ENCODE data around the gene C16orf87.
A peak's percentile ranks its signal among the peaks of the same experiment; 100 is the strongest.

C16orf87 gene

DNA sequence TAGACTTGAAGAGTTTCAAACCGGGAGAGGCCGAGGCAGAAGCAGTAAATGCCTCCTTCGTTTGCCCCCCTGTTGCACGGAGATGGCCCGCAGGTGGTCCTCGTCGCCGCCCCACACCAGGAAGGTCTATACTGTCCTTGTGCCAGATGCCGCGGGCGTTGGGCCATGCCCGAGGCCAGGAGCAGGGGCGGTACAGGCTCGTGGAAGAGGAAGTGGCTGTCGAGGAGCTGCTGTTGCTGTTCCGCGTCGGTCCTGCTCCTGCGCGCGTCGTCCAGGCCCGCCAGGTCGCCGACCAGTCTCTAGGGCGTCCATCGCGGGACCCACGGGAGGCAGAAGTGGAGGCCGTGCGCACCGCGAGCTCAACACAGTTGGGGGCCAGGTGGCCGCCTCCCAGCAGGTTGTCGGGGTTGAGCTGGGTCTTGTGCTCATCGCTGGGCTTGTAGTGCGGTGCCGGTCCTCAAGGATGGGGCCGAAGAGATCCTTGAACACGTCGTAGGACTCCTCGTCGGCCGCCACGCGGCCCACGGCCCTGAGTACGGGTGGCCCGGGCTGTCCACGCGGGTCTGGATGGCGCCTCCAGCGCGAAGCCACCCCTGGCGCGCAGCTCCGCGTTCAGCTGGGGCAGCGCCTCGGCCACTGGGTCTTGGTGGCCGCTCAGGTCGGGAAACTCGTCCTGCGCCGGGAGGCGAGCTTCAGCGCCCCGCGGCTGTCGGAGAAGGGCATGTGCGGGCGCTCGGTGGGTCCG is 13.1 kb upstream of the C16orf87 start:
- no peak for DNase-seq (ENCODE audit: low read depth, low spot score)

DNA sequence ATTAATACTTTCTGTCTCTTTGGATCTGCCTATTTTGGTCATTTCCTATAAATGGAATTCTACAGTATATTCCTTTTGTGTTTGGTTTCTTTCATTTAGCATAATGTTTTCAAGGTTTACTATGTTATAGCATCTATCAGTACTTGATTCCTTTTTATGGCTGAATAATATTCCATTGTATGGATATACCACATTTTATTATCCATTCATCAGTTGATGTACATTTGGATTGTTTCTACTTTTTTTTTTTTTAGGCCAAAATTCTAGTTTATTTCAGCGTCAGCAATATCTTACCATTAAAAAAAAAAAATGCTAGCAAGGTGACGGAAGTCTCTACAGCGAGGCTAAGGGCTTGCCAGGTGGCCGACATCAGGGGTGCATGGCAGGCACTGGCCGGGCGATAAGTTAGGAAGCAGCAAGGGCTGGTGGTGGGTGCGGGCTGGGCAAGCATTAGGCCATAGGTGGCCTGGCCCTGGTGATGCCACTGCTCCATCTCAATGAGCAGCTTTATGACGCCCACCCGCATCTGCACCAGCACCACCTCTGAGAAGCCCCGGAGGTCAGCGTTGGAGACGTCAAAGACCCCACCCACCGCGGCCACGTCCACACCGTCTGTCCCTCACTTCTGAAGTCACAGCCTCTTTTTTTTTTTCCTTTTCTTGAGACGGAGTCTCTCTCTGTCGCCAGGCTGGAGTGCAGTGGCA is 11.4 kb upstream of the C16orf87 start:
- no peak for DNase-seq (ENCODE audit: low read depth, low spot score)

DNA sequence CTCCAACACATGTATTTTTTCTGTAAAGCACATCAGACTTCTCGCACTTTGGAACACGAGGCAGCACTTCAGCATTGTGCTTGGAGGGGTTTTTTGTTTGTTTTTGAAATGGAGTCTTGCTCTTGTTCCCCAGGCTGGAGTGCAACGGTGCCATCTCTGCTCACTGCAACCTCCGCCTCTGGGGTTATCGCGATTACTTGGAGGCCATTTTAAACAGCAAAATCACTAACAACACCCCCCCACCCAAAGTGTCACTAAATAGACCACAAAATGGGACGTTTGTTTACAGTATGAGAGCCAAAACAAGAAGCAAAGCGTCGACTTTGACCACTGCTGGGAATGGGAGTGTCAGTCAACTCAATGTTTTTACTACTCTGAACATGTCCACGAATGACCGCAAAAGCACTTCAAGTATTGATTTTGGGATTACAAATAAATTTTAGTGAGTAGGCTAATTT is 9.0 kb upstream of the C16orf87 start:
- DNase-seq (ENCODE audit: low read depth, low spot score): peak; percentile 40

DNA sequence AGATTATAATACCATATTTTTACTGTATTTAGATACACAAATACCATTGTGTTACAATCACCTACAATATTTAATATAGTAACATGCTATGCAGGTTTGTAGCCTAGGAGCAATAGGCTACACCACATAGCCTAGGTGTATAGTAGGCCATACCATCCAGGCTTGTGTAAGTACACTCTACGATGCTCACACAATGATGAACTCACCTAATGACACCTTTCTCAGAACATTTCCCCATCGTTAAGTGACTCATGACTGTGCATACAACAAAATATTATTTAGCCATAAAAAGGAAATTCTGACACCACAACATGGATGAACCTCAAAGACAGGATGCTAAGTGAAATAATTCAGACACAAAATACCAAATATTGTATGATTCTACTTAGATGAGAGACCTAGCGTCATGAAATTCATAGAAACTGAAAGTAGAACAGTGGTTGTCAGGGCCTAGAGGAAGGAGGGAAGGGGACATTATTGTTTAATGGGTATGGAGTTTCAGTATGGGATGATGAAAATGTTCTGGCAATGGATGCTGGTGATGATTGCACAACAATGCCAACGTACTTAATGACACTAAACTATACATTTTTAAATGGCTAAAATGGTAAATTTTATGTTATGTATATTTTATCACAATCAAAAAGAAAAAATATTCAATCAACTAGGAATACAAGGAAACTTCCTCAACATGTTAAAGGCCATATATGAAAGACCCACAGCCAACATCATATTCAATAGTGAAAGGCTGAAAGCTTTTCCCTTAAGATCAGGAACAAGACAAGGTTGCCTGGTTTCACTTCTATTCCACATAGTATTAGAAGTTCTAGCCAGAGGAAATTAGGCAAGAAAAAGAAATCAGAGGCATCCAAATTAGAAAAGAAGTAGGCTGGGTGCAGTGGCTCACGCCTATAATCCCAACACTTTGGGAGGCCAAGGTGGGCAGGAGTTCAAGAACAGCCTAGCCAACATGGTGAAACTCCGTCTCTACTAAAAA is 5.9 kb upstream of the C16orf87 start:
- DNase-seq (ENCODE audit: low read depth, low spot score): no peak

DNA sequence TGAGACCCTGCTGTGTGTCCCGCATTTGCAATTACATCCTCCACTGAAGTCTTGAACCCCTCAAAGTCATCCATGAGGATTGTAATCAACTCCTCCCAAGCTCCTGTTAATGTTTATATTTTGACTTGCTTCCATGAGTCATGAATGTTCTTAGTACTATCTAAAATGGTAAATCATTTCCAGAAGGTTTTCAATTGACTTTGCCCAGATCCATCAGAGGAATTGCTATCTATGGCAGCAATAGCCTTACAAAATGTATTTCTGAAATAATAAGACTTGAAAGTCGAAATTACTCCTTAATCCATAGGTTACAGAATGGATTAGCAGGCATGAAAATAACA is 2.5 kb upstream of the C16orf87 start:
- no peak for DNase-seq (ENCODE audit: low read depth, low spot score)

DNA sequence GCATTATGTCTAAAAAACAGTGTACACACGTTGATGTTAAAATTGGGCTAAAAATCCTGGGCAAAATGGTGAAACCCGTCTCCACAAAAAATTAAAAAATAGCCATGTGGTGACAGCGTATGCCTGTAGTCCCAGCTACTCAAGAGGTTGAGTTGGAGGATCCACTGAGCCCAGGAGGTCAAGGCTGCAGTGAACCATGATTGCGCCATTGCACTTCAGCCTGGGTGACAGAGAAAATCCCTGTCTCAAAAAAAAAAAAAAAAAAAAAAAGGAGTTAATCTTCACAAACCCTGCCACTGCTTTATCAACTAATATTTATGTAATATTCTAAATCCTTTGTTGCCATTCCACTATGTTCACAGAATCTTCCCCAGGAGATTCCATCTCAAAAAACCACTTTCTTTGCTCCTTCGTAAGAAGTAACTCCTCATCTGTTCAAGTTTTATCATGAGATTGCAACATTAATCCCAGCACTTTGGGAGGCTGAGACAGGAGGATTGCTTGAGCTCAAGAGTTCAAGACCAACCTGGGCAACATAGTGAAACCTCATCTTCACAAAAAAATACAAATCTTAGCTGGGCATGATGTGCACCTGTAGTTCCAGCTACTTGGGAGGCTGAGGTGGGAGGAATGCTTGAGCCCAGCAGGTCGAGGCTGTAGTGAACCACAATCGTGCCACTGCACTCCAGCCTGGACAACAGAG is 1.9 kb upstream of the C16orf87 start:
- no peak for DNase-seq (ENCODE audit: low read depth, low spot score)

DNA sequence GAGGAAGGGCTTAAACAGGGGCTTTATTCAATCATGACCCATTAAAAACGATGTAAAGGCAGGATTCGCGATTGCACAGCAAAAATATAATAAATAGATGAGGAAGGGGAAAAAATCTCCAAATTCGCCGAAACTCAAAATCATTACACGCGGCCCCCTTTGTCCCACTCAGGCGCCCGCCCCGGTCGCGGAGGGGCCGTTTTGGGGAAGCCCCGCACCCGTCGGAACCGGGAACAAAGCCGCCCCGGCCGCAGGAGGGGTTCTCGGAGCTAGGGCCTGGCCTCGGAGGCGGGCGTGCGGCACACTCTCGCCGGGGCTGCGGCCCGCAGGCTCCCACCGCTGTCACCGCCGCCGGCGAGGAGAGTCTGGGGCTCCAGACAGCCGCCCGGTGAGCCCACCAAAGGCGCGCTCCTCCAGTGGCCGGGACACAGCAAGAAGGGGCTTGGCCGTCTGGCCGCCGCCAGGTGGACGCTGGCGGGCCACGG is 521 bp downstream of the C16orf87 start:
- DNase-seq (ENCODE audit: low read depth, low spot score): peak; percentile 46

DNA sequence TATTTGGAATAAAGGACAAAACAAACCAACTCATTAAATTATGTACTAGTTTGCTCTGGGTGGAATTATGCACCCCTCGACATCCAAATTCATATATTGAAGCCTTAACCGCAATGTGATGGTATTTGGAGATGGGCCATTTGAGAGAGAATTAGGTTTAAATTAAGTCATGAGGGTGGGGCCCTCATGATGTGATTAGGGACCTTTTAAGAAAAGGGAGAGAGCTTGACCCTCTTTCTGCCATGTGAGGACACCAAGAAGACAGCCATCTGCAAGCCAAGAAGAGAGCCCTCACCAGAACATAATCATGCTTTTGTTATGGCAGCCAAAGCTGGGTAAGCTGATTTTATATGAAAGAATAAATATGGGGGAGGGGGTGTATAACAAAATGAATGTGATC is 2.0 kb downstream of the C16orf87 start:
- no peak for DNase-seq (ENCODE audit: low read depth, low spot score)

DNA sequence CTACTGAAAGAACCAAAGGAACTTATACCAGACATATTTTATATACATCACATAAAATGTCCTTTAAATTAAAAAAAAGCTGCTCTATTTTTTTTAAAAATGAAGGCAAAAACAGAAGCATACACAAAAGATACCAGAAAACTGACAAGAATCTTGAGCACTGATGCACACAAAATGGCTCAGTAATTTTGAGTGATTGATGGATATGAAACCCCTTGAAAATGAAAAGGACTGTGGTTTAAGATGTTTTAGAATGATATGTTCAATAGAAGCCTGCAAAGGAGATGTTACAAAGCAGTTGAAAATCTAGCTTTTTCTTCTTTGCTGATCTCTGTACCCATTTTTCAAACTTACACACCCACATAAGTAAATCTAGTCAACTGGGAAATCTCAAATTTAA is 2.7 kb downstream of the C16orf87 start:
- no peak for DNase-seq (ENCODE audit: low read depth, low spot score)

DNA sequence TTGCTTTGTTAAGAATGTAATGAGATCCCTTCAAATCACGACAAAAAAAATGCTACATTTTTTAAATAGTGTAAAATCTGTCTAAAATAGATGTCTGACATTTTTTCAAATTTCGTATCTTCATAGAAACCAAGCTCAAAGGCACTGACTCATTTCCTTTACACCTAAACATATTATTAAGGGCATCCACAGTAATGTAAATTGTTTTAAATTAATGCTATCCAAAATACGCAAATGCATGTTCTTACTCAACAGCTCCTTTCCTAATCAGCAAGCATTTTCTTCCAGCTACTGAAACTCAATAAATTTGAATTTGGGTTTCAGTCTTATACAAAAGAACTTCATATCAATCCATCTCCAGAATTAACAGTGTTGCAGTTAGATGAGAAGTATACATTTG is 4.3 kb downstream of the C16orf87 start:
- DNase-seq (ENCODE audit: low read depth, low spot score): no peak

DNA sequence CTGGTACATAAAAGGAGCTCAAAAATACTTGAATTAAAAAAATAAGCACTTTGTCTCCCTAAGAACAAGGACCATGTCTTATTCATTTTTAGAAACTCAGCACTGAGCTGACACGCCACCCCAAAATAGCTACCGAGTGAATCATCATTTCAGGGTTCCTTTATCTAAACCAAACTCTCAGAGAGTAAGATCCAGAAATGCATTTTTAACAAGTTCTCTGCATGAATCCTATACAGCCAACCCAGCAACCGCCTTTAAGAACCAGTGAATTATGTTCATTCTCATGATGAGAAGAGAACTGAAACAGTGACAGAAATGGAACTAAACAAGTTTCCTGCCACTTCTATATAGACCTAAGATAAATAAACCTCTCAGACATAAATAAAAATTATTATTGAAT is 8.7 kb downstream of the C16orf87 start:
- no peak for DNase-seq (ENCODE audit: low read depth, low spot score)

DNA sequence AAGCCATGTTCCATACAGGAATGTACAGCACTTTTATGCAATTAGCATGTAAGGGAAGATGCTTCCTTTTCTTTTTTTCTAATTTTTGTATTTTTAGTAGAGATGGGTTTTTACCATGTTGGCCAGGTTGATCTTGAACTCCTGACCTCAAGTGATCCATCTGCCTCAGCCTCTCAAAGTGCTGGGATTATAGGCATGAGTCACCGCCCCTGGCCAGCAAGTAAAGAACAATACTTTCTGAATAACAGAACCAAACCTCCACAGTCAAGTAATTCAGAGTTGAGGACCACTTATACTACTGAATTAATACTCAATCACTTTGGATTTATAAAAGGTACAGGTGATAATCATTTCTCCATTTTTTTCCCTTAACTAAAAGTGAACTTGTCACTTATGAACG is 13.0 kb downstream of the C16orf87 start:
- DNase-seq (ENCODE audit: low read depth, low spot score): no peak

DNA sequence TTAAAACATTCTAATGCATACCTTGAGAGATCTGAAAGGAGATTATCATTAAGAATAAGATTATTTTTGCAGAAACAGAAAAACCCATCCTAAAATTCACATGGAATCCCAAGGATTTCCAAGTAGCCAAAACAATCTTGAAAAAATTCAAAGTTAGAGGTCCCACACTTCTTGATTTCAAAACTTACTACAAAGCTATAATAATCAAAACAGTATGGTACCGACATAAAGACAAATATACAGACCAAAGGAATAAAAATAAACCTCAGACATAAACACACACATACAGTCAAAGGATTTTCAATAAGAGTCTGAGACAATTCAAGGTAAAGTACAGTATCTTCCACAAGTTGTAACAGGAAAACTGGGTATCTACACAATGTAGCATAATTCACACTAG is 16.2 kb downstream of the C16orf87 start:
- DNase-seq (ENCODE audit: low read depth, low spot score): no peak

DNA sequence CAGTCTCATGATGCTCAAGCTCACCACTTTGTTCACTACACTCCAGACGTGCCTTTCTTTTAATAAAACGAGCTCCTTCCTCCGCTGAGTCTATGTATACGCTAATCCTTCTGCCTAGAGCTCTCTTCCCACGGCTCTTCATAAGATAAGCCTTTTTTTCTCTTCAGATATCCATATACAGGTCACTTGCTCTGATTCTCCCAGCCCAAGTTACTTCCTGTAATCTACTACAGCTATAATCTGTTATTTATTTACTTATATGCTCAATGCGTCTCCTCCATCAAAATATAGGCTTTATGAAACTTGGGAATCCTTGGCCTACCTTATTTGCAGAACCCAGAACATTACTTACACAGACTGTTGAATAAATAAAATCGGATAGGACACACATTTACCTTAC is 17.4 kb downstream of the C16orf87 start:
- no peak for DNase-seq (ENCODE audit: low read depth, low spot score)

DNA sequence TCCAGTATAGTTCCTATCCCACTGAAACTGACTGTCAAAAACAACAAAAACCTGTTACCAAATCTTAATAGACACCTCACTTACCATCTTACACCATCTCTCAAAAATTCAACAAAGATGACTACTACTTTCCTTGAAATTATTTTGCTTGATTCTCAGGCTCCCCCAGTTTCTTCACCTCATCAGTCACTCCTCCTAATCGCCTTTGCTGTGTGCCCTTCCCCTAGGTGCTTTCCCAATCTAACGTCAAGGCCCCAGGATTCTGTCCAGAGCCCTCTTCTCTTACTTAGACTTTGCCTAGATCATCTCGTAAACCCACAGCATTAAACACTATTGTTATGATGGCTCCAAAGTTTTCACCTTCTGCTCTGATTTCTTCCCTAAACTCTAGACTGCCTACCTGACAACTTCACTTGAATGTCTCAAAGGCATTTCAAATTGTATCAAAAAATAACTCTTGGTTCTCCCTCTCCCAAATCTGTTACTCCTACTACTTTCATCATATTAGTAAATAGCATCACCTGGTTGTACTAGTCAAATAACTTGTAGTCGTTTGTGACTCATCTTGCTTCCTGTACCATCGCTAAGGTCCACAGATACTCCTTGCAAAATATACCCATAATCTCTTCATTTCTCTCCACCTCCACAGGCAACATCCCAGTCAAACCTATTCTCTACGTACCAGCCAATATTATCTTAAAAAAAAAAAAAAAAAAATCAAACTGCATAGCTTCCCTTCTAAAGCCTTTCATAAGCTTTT is 18.0 kb downstream of the C16orf87 start:
- no peak for DNase-seq (ENCODE audit: low read depth, low spot score)

DNA sequence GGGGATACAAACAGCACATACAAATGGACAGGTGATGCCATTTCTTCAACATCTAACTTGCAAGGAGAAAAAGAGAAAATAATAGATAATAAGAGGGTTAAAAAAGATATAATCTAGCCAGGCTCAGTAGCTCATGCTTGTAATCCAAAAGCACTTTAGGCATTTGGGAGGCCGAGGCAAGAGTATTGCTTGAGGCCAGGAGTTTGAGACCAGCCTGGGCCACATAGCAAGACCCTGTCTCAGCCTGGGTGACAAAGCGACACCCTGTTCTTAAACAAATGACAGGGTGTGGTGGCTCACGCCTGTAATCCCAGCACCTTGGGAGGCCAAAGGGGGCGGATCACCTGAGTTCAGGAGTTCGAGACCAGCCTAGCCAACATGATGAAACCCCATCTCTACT is 19.3 kb downstream of the C16orf87 start:
- no peak for DNase-seq (ENCODE audit: low read depth, low spot score)

DNA sequence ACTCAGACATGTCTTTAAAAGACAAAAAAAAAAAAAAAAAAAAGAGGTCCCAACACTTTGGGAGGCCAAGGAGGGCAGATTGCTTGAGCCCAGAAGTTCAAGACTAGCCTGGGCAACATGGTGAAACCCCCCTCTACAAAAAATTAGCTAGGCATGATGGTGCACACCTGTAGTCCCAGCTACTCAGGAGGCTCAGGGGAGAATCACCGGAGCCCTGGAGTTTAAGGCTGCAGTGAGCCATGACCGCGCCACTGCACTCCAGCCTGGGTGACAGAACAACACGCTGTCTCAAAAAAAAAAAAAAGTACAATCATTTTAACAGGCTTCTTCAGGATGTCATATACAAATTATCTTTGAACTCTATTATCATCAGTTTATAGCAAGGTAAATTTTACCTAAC is 22.0 kb downstream of the C16orf87 start:
- DNase-seq (ENCODE audit: low read depth, low spot score): no peak

DNA sequence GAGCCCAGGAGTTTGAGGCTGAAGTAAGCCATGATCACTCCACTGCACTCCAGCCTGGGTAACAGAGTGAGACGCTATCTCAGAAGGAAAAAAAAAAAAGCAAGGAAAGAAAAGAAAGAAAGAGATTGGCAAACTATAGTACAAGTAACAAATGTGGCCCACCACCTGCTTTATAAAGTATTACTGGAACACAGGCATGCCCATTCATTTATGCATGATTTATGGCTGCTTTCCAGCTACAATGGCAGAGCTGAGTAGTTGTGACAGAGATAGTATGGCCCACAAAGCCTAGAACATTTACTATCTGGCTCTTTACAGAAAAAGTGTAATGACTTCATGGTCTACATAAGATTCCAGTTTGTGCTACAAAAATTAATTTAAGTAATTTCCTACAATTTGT is 23.6 kb downstream of the C16orf87 start:
- no peak for DNase-seq (ENCODE audit: low read depth, low spot score)

DNA sequence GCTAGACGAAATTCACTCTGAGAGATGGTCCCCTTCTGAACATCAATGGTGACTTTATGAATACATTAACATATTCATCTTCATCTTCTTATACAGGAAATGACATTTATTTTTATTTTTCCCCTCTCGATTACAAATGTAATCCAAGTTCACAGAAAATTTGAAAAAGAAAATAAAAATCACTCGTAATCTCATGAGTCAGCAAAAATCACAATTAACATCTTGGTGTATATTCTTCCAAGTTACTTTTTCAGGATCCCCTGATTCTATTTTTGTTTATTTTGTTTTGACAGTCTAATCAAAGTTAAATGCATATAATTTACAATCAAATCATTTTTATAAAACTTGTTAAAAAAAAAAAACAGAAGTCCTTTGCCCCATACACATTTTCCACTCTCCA is 27.6 kb downstream of the C16orf87 start:
- no peak for DNase-seq (ENCODE audit: low read depth, low spot score)

DNA sequence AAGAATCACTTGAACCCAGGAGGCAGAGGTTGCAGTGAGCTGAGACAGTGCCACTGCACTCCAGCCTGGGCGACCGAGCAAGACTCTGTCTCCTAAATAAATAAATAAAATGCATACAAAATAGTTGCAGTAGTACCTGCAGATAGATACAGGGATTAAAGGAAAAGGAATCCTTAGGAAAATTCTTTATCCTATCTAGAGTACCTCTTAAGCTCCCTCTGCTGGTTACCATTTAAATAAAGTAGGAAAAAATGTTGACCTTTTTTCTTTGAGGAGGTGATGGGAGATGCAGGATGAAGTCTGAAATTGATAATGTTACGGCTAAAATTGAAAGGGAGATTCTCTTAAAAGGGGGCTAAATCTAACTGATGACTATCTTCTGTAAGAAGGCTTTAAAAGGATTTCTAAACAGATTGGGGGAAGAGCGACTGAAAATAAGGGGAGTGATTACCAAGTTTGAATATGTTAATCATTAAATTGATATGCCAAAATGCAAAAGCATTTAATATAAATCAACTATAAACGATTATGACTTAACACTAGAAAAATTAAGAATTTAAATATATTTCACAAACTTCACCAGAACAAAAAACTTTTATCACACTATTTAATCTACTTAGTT is 29.4 kb downstream of the C16orf87 start:
- DNase-seq (ENCODE audit: low read depth, low spot score): no peak
